Cardiac fibroblast (primary cell): ENCODE measurements around the gene DPH7.
"Not testable (repeated sequence)": the region's sequence is repeated elsewhere in the genome, so short reads cannot be mapped to it uniquely, and the experiment has no call there.

Experiments used
- DNase-seq, 2 donors: peaks; one replicate each; pipeline versions ENCODE4 v3.0.0 to v3.0.0-alpha.2; 2010; ENCODE audit warnings: low read depth in 2 of 2
- H3K4me3 ChIP-seq, 2 donors: replicated peaks in 1 of 2; 1 replicate in 1 of 2; 2 replicates in 1 of 2; pipeline ENCODE4 v1.5.1; 2011; ENCODE audit warnings: low read depth in 2 of 2, low read length in 2 of 2, mild to moderate bottlenecking in 2 of 2, moderate library complexity in 1 of 2
- CTCF ChIP-seq: IDR thresholded peaks from one replicate; pipeline ENCODE4 v1.5.1; 2011; ENCODE audit warnings: low read depth, mild to moderate bottlenecking, low read length, inconsistent platforms

Gene DPH7

GRCh38 chr9:137569609-137570203 is 9.0 kb downstream of the DPH7 start:
- DNase-seq, result no peak
- H3K4me3 ChIP-seq, result no peak overlapping the region
- TF ChIP-seq CTCF, result no peak

GRCh38 chr9:137568445-137568844 is 10.3 kb downstream of the DPH7 start:
- not testable (repeated sequence) for H3K4me3 ChIP-seq, DNase-seq

- H3K4me3 ChIP-seq, result no peak overlapping the region
- DNase-seq, result no peak
- TF ChIP-seq CTCF, result no peak
These were observed 13.8 kb downstream of the DPH7 start for GRCh38 chr9:137564817-137565411.

- no peak for DNase-seq
- H3K4me3 ChIP-seq, result no peak overlapping the region
- TF ChIP-seq CTCF, result no peak
These were observed 14.6 kb downstream of the DPH7 start for GRCh38 chr9:137564134-137564533.

- TF ChIP-seq CTCF, result no peak
- H3K4me3 ChIP-seq, result no peak overlapping the region
- no peak for DNase-seq
These were observed 20.6 kb downstream of the DPH7 start for GRCh38 chr9:137558127-137558526.

- no peak for TF ChIP-seq CTCF
- peak in 1 of 2 donors; percentile 44 for DNase-seq
- H3K4me3 ChIP-seq, result no peak overlapping the region
These were observed 22.5 kb downstream of the DPH7 start for GRCh38 chr9:137556069-137556838.

GRCh38 chr9:137555179-137555578 is 23.5 kb downstream of the DPH7 start:
- DNase-seq, result no peak
- no peak overlapping the region for H3K4me3 ChIP-seq
- TF ChIP-seq CTCF, result no peak
